ENCODE data around the gene TRIM37.

The TRIM37 gene

DNA sequence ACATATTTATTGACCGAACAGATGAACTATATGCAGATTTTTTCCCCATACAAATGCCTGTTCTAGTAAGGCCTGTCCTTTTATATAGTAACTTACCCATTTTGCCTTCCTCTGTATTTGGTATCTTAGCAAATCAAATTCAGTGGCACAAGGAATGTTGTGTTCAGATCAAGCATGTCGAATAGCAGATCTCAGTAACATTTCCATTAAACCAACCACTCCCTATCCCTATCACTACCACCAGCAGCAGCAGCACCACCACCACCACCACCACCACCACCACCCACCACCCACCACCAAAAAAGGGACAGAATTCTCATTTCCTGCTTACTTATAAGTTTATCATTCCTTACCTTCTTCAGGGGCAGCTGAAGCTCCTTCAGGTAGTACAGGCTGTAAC lies 94.7 kb downstream of the TRIM37 start:
- no peaks in the 10 kb centered on the region for H3K4me1 ChIP-seq (ENCODE audit: control insufficient read depth in 1 of 2, insufficient read depth in 2 of 2, low read length in 2 of 2)
- no peaks in the 10 kb centered on the region for H3K27me3 ChIP-seq (ENCODE audit: control insufficient read depth in 1 of 2, insufficient read depth in 2 of 2, low read length in 2 of 2)
- no peak overlapping the region for H3K9ac ChIP-seq (ENCODE audit: low read depth in 1 of 2, low read length in 2 of 2)
- H3K36me3 ChIP-seq (ENCODE audit: control insufficient read depth in 1 of 2, insufficient read depth in 2 of 2, low read length in 2 of 2), result peaks cover 0 to 13% of the 10 kb centered on the region in 2 donors
- H3K27ac ChIP-seq (ENCODE audit: low read depth, low read length), result no peak overlapping the region
- no peaks in the 10 kb centered on the region for H3K9me3 ChIP-seq (ENCODE audit: control insufficient read depth in 1 of 2, low read length in 2 of 2)
- H3K4me3 ChIP-seq (ENCODE audit: low read depth in 1 of 2, low read length in 2 of 2), result no peak overlapping the region

DNA sequence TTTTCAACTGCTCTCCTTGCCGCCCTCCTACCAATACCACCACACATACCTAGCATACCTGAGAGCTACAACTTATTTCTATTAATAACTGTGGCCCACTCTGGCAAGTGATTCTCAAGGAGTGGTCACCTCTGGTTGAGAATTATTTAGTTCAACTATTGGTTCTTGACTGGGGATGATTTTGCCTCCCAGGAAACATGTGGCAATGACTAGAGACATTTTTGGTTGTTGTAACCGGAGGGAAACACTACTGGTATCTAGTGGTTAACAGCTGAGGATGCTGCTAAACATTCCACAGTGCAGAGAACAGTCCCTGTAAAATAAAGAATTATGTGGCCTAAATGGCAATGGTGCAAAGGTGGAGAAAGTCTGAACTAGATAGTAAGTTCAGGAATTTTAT lies 96.7 kb downstream of the TRIM37 start:
- H3K9ac ChIP-seq (ENCODE audit: low read depth in 1 of 2, low read length in 2 of 2), result no peak overlapping the region
- no peak overlapping the region for H3K4me3 ChIP-seq (ENCODE audit: low read depth in 1 of 2, low read length in 2 of 2)
- H3K4me1 ChIP-seq (ENCODE audit: control insufficient read depth in 1 of 2, insufficient read depth in 2 of 2, low read length in 2 of 2), result no peaks in the 10 kb centered on the region
- peaks cover 0 to 8% of the 10 kb centered on the region in 2 donors for H3K36me3 ChIP-seq (ENCODE audit: control insufficient read depth in 1 of 2, insufficient read depth in 2 of 2, low read length in 2 of 2)
- no peaks in the 10 kb centered on the region for H3K9me3 ChIP-seq (ENCODE audit: control insufficient read depth in 1 of 2, low read length in 2 of 2)
- no peak overlapping the region for H3K27ac ChIP-seq (ENCODE audit: low read depth, low read length)
- no peaks in the 10 kb centered on the region for H3K27me3 ChIP-seq (ENCODE audit: control insufficient read depth in 1 of 2, insufficient read depth in 2 of 2, low read length in 2 of 2)

GRCh38 chr17:59008737-59009136 lies 97.9 kb downstream of the TRIM37 start:
- Histone ChIP-seq H3K4me3 (ENCODE audit: low read depth in 1 of 2, low read length in 2 of 2) (no peak overlapping the region), H3K36me3 (ENCODE audit: control insufficient read depth in 1 of 2, insufficient read depth in 2 of 2, low read length in 2 of 2) (peaks cover 0 to 8% of the 10 kb centered on the region in 2 donors), H3K27me3 (ENCODE audit: control insufficient read depth in 1 of 2, insufficient read depth in 2 of 2, low read length in 2 of 2) (no peaks in the 10 kb centered on the region), H3K4me1 (ENCODE audit: control insufficient read depth in 1 of 2, insufficient read depth in 2 of 2, low read length in 2 of 2) (no peaks in the 10 kb centered on the region), H3K9me3 (ENCODE audit: control insufficient read depth in 1 of 2, low read length in 2 of 2) (no peaks in the 10 kb centered on the region), H3K9ac (ENCODE audit: low read depth in 1 of 2, low read length in 2 of 2) (no peak overlapping the region), H3K27ac (ENCODE audit: low read depth, low read length) (no peak overlapping the region)

DNA sequence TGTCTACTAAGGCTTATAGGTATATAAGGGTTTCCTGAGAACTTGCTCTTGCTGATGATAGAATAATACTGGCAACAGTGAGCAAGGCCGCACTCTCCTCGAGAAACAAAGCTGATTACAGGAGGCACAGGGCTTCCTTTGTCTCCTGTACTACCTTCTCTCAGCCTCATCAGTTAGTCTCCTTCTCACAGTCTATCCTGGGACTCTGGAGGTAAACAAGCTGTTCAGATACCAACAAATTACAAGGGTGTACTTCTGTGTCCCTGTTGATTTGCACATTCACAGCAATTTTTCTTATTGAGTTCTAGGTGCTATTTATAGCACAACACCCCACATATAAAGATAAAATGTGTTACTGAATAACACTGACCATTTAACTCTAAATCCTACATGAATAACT lies 98.7 kb downstream of the TRIM37 start:
- no peaks in the 10 kb centered on the region for H3K4me1 ChIP-seq (ENCODE audit: control insufficient read depth in 1 of 2, insufficient read depth in 2 of 2, low read length in 2 of 2)
- no peak overlapping the region for H3K27ac ChIP-seq (ENCODE audit: low read depth, low read length)
- H3K36me3 ChIP-seq (ENCODE audit: control insufficient read depth in 1 of 2, insufficient read depth in 2 of 2, low read length in 2 of 2), result peaks cover 0 to 9% of the 10 kb centered on the region in 2 donors
- H3K27me3 ChIP-seq (ENCODE audit: control insufficient read depth in 1 of 2, insufficient read depth in 2 of 2, low read length in 2 of 2), result no peaks in the 10 kb centered on the region
- no peak overlapping the region for H3K4me3 ChIP-seq (ENCODE audit: low read depth in 1 of 2, low read length in 2 of 2)
- no peak overlapping the region for H3K9ac ChIP-seq (ENCODE audit: low read depth in 1 of 2, low read length in 2 of 2)
- no peaks in the 10 kb centered on the region for H3K9me3 ChIP-seq (ENCODE audit: control insufficient read depth in 1 of 2, low read length in 2 of 2)

DNA sequence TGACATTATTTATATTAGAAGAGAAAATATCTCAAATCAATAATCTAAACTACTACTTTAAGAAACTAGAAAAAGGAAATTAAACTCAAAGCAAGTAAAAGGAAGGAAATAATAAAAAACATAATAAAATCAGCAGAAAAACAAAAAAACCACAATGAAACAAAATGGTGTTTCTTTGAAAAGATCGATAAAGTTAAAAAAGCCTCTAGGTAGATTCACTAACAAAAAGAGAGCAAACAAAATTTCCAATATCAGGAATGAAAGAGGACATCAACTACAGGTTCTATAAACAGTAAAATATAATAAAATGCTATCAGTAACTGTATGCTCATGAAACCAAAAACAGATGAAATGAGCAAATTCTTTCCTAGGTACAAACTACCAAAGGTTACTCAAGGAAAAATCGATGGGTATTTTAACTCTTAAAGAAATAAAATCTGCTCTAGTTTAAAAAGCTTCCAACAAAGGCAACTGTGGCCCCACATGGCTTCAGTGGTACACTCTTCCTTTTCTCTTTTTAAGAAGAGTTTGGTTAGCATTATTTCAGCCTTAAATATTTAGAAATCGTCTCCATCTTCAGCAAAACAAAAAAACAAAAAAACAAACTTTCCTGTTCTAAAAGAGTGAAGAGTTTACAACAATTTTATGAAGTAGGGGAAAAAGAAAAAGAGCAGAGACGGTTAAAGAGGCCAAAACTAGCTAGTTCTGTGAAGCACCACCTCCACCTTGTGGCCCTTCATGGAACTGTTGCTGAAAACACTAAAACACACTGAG lies 102.2 kb downstream of the TRIM37 start:
- Histone ChIP-seq H3K9ac (ENCODE audit: low read depth in 1 of 2, low read length in 2 of 2) (no peak overlapping the region), H3K27me3 (ENCODE audit: control insufficient read depth in 1 of 2, insufficient read depth in 2 of 2, low read length in 2 of 2) (no peaks in the 10 kb centered on the region), H3K36me3 (ENCODE audit: control insufficient read depth in 1 of 2, insufficient read depth in 2 of 2, low read length in 2 of 2) (peaks cover 0 to 9% of the 10 kb centered on the region in 2 donors), H3K9me3 (ENCODE audit: control insufficient read depth in 1 of 2, low read length in 2 of 2) (no peaks in the 10 kb centered on the region), H3K4me3 (ENCODE audit: low read depth in 1 of 2, low read length in 2 of 2) (no peak overlapping the region), H3K27ac (ENCODE audit: low read depth, low read length) (no peak overlapping the region), H3K4me1 (ENCODE audit: control insufficient read depth in 1 of 2, insufficient read depth in 2 of 2, low read length in 2 of 2) (no peaks in the 10 kb centered on the region)

DNA sequence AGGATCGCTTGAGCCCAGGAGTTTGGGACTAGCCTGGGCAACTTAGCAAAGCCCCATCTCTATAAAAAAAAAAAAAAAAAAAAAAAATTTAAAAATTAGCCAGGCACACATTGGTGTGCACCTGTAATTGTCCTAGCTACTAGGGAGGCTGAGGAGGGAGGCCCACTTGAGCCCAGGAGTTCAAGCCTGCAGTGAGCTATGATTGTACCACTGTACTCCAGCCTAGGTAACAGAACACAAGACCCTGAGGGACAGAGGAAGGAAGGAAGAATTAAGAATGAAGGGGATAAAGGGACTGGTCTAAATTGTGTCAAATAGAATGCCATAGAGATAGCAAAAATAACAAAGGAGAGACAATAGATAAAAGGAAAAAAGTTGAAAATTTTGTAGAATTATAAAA lies 102.8 kb downstream of the TRIM37 start:
- H3K9me3 ChIP-seq (ENCODE audit: control insufficient read depth in 1 of 2, low read length in 2 of 2), result no peaks in the 10 kb centered on the region
- H3K9ac ChIP-seq (ENCODE audit: low read depth in 1 of 2, low read length in 2 of 2), result no peak overlapping the region
- H3K36me3 ChIP-seq (ENCODE audit: control insufficient read depth in 1 of 2, insufficient read depth in 2 of 2, low read length in 2 of 2), result peaks cover 3 to 9% of the 10 kb centered on the region in 2 donors
- no peaks in the 10 kb centered on the region for H3K4me1 ChIP-seq (ENCODE audit: control insufficient read depth in 1 of 2, insufficient read depth in 2 of 2, low read length in 2 of 2)
- no peak overlapping the region for H3K4me3 ChIP-seq (ENCODE audit: low read depth in 1 of 2, low read length in 2 of 2)
- no peaks in the 10 kb centered on the region for H3K27me3 ChIP-seq (ENCODE audit: control insufficient read depth in 1 of 2, insufficient read depth in 2 of 2, low read length in 2 of 2)
- no peak overlapping the region for H3K27ac ChIP-seq (ENCODE audit: low read depth, low read length)

DNA sequence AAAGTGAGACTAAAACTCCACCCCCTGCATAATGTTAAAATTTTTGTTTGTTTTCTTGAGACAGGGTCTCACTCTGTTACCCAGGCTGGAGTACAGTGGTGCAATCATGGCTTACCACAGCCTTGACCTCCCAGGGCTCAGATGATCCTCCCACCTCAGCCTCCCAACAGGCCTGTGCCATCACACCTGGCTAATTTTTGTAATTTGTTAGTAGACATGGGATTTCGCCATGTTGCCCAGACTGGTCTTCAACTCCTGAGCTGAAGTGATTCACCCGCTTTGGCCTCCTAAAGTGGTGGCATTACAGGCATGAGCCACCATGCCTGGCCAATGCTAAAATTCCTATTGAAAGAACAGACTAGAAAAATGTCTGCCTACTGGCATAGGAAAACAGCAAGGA lies 103.8 kb downstream of the TRIM37 start:
- H3K27me3 ChIP-seq (ENCODE audit: control insufficient read depth in 1 of 2, insufficient read depth in 2 of 2, low read length in 2 of 2), result no peaks in the 10 kb centered on the region
- peaks cover 5 to 6% of the 10 kb centered on the region in 2 donors for H3K36me3 ChIP-seq (ENCODE audit: control insufficient read depth in 1 of 2, insufficient read depth in 2 of 2, low read length in 2 of 2)
- H3K4me3 ChIP-seq (ENCODE audit: low read depth in 1 of 2, low read length in 2 of 2), result no peak overlapping the region
- H3K27ac ChIP-seq (ENCODE audit: low read depth, low read length), result no peak overlapping the region
- no peak overlapping the region for H3K9ac ChIP-seq (ENCODE audit: low read depth in 1 of 2, low read length in 2 of 2)
- no peaks in the 10 kb centered on the region for H3K9me3 ChIP-seq (ENCODE audit: control insufficient read depth in 1 of 2, low read length in 2 of 2)
- H3K4me1 ChIP-seq (ENCODE audit: control insufficient read depth in 1 of 2, insufficient read depth in 2 of 2, low read length in 2 of 2), result no peaks in the 10 kb centered on the region

DNA sequence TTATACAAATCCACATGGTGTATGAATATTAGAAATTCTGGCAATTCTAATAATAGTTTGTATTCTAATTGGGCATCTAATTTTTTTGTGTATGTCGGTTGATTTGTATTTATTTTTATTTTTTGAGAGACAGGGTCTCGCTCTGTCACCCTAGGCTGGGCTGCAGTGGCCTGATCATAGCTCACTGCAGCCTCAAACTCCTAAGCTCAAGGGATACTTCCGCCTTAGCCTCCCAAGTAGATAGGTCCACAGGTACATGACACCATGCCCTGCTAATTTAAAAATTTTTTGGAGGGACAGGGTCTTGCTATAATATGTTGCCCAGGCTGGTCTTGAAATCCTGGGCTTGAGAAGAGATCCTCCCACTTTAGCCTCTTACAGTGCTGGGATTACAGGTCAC lies 104.6 kb downstream of the TRIM37 start:
- no peaks in the 10 kb centered on the region for H3K4me1 ChIP-seq (ENCODE audit: control insufficient read depth in 1 of 2, insufficient read depth in 2 of 2, low read length in 2 of 2)
- H3K9ac ChIP-seq (ENCODE audit: low read depth in 1 of 2, low read length in 2 of 2), result no peak overlapping the region
- no peaks in the 10 kb centered on the region for H3K27me3 ChIP-seq (ENCODE audit: control insufficient read depth in 1 of 2, insufficient read depth in 2 of 2, low read length in 2 of 2)
- H3K9me3 ChIP-seq (ENCODE audit: control insufficient read depth in 1 of 2, low read length in 2 of 2), result no peaks in the 10 kb centered on the region
- H3K27ac ChIP-seq (ENCODE audit: low read depth, low read length), result no peak overlapping the region
- H3K36me3 ChIP-seq (ENCODE audit: control insufficient read depth in 1 of 2, insufficient read depth in 2 of 2, low read length in 2 of 2), result peaks cover 5 to 12% of the 10 kb centered on the region in 2 donors
- H3K4me3 ChIP-seq (ENCODE audit: low read depth in 1 of 2, low read length in 2 of 2), result no peak overlapping the region

- Histone ChIP-seq H3K36me3 (ENCODE audit: control insufficient read depth in 1 of 2, insufficient read depth in 2 of 2, low read length in 2 of 2) (peaks cover 5 to 12% of the 10 kb centered on the region in 2 donors), H3K4me3 (ENCODE audit: low read depth in 1 of 2, low read length in 2 of 2) (peak overlapping the region; percentile 2 to 3), H3K4me1 (ENCODE audit: control insufficient read depth in 1 of 2, insufficient read depth in 2 of 2, low read length in 2 of 2) (no peaks in the 10 kb centered on the region), H3K27ac (ENCODE audit: low read depth, low read length) (no peak overlapping the region), H3K9me3 (ENCODE audit: control insufficient read depth in 1 of 2, low read length in 2 of 2) (no peaks in the 10 kb centered on the region), H3K27me3 (ENCODE audit: control insufficient read depth in 1 of 2, insufficient read depth in 2 of 2, low read length in 2 of 2) (no peaks in the 10 kb centered on the region), H3K9ac (ENCODE audit: low read depth in 1 of 2, low read length in 2 of 2) (no peak overlapping the region)
Measured at GRCh38 chr17:59001158-59001814, 105.4 kb downstream of the TRIM37 start.

GRCh38 chr17:59000022-59000421 lies 106.7 kb downstream of the TRIM37 start:
- Histone ChIP-seq H3K9me3 (ENCODE audit: control insufficient read depth in 1 of 2, low read length in 2 of 2) (no peaks in the 10 kb centered on the region), H3K4me1 (ENCODE audit: control insufficient read depth in 1 of 2, insufficient read depth in 2 of 2, low read length in 2 of 2) (no peaks in the 10 kb centered on the region), H3K4me3 (ENCODE audit: low read depth in 1 of 2, low read length in 2 of 2) (no peak overlapping the region), H3K27me3 (ENCODE audit: control insufficient read depth in 1 of 2, insufficient read depth in 2 of 2, low read length in 2 of 2) (no peaks in the 10 kb centered on the region), H3K9ac (ENCODE audit: low read depth in 1 of 2, low read length in 2 of 2) (no peak overlapping the region), H3K27ac (ENCODE audit: low read depth, low read length) (no peak overlapping the region), H3K36me3 (ENCODE audit: control insufficient read depth in 1 of 2, insufficient read depth in 2 of 2, low read length in 2 of 2) (peaks cover 5 to 14% of the 10 kb centered on the region in 2 donors)

Measured in duodenal mucosa (tissue), 2 donors.